ENCODE data around the gene FGL2. TPM values are rescaled to one million over a fixed set of nuclear protein-coding genes. Genes with fewer than 3 reads are reported as not detected.
A peak's percentile ranks its signal among the peaks of the same experiment; 100 is the strongest.

Gene FGL2, protein sequence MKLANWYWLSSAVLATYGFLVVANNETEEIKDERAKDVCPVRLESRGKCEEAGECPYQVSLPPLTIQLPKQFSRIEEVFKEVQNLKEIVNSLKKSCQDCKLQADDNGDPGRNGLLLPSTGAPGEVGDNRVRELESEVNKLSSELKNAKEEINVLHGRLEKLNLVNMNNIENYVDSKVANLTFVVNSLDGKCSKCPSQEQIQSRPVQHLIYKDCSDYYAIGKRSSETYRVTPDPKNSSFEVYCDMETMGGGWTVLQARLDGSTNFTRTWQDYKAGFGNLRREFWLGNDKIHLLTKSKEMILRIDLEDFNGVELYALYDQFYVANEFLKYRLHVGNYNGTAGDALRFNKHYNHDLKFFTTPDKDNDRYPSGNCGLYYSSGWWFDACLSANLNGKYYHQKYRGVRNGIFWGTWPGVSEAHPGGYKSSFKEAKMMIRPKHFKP
- total RNA-seq: 1 to 10 TPM; 6.2 to 9.2 (median 8.2) TPM

DNA sequence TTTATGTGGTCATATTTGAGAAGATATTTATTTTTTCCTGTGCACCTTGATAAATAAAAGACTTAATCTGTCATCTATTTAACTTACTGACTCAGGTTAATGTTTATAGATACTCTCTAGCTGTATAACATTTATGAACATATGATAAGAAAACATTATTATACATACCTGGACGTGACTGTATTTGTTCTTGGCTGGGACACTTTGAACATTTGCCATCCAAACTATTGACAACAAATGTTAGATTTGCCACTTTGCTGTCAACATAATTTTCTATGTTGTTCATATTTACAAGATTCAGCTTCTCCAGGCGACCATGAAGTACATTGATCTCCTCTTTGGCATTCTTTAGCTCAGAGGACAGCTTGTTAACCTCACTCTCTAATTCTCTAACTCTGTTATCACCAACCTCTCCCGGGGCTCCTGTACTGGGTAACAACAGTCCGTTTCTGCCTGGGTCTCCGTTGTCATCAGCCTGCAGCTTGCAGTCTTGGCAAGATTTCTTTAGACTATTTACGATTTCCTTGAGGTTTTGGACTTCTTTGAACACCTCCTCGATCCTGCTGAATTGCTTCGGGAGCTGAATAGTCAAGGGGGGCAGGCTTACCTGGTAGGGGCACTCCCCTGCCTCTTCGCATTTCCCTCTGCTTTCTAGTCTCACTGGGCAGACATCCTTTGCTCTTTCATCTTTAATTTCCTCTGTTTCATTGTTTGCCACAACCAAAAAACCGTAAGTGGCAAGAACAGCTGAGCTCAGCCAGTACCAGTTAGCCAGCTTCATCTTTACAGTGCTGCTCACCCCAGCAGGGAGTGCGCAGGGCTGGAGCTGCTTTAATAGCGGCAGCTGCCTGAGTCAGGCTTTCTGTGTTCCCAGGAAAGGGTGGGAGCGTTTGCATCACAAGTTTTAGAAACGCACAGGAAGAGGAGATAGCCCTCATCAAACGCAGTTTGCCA, at the start of gene FGL2:
TSS of gene FGL2 (minus strand) at position 807 of the 954 bp plus-strand sequence. CDS start at position 781, 26 bp downstream.
- peak; percentile 82 to 85 for DNase-seq (ENCODE audit: low spot score in 2 of 2)

DNA sequence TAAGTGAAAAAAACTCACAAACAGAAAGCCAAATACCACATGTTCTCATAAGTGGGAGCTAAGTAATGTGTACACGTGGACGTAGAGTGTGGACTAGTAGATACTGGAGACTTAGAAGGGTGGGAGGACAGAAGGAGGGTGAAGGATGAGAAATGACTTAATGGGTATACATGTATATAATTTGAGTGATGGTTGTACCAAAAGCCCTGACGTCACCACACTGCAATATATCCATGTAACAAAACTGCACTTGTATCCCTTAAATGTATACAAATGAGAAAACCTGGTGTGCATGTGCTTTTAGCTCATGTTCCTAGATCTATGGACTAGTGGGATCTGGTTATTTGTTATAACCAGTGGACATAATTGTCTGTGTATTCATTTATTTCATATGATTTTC, 48.5 kb upstream of the FGL2 start:
- WGBS: 88% methylated on average over 3 of the region's 3 CpGs
- H3K4me1 ChIP-seq: peaks cover 2% of the 10 kb centered on the region
- TF ChIP-seq POLR2AphosphoS5 (IDR thresholded peaks at IDR 0.05) (no peak), EP300 (IDR thresholded peaks at IDR 0.05) (no peak), POLR2A (IDR thresholded peaks at IDR 0.05) (no peak)
- TF ChIP-seq, protein P1, sequence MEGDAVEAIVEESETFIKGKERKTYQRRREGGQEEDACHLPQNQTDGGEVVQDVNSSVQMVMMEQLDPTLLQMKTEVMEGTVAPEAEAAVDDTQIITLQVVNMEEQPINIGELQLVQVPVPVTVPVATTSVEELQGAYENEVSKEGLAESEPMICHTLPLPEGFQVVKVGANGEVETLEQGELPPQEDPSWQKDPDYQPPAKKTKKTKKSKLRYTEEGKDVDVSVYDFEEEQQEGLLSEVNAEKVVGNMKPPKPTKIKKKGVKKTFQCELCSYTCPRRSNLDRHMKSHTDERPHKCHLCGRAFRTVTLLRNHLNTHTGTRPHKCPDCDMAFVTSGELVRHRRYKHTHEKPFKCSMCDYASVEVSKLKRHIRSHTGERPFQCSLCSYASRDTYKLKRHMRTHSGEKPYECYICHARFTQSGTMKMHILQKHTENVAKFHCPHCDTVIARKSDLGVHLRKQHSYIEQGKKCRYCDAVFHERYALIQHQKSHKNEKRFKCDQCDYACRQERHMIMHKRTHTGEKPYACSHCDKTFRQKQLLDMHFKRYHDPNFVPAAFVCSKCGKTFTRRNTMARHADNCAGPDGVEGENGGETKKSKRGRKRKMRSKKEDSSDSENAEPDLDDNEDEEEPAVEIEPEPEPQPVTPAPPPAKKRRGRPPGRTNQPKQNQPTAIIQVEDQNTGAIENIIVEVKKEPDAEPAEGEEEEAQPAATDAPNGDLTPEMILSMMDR (IDR thresholded peaks at IDR 0.05): no peak
- DNase-seq (ENCODE audit: low spot score in 2 of 2): no peak
- no peak overlapping the region for H3K27ac ChIP-seq
- no peak overlapping the region for H3K4me3 ChIP-seq
- no peaks in the 10 kb centered on the region for H3K36me3 ChIP-seq
- H3K27me3 ChIP-seq: no peaks in the 10 kb centered on the region
- H3K9me3 ChIP-seq: no peaks in the 10 kb centered on the region

More for the DNA sequence above, at the start of gene FGL2:
- Histone ChIP-seq H3K9me3 (no peaks in the 10 kb centered on the region), H3K4me1 (peaks cover 2% of the 10 kb centered on the region), H3K36me3 (no peaks in the 10 kb centered on the region), H3K27me3 (no peaks in the 10 kb centered on the region), H3K4me3 (peak within 1 kb of the TSS; percentile 47), H3K27ac (peak within 1 kb of the TSS; percentile 52)
- TF ChIP-seq EP300 (IDR thresholded peaks at IDR 0.05) (no peak), POLR2A (IDR thresholded peaks at IDR 0.05) (peak in 1 of 2 donors; percentile 58)
- WGBS: 11% methylated on average over 15 of the region's 15 CpGs

DNA sequence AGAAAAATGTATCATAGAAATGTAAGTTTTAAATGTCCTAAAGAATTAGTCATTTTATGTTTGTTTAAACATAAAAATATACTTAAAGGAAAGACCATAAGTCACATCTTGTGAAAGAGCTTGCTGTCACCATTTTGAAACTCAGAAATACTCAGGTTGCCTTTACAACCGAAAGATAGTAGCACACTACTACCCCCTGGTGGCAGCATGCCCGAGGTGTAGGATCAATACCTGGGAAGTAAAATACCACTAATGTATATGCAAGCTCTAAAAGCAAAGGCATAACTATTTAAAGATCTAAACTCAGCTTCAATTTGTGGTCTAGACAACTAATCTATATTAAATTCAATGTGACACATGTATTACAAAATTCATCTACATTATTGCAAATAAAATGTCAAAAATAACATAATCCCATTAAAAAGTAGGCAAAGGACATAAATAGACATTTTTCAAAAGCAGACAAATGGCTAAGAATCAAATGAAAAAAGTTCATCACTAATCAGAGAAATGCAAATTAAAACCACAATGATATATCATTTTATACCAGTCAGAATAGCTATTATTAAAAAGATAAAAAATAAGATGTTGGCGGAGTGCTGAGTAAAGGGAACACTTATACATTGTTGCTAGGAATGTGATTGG, 47.7 kb upstream of the FGL2 start:
- no peaks in the 10 kb centered on the region for H3K9me3 ChIP-seq

DNA sequence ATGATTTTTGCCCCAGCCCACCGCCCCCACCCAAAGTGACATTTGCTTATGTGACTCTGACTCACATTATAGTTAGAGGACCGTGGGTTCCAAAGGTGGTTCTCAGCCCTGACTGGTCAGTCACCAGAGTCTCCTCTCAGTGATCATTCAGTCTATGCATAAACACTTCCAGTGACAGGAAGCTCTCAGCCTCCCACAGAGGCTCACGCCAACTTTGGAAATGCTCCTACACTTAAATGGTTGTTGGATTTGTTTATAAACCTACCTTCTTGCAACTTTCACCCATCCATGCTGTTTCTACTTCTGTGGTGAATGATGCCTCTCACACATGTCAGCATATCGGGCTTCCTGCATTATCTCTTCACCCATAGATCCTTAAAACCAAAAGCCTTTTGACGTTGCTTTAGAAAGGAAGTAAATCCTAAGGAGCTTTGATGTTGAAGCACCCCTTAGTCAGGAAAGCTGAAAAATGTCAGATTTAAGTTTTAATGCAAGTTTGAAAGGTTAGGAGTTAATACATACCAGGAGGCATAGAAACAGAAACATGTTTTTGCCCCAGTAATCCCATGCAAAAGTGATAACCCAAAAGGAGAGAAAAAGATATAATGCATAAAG, 46.5 kb upstream of the FGL2 start:
- Histone ChIP-seq H3K36me3 (peaks cover 10% of the 10 kb centered on the region), H3K4me3 (no peak overlapping the region)

More for the DNA sequence above, 47.7 kb upstream of the FGL2 start:
- TF ChIP-seq EP300 (IDR thresholded peaks at IDR 0.05) (no peak), POLR2AphosphoS5 (IDR thresholded peaks at IDR 0.05) (peak in 1 of 3 donors; percentile 12)
- TF ChIP-seq, protein P1 (IDR thresholded peaks at IDR 0.05): peak; percentile 61 to 70
- Histone ChIP-seq H3K4me3 (no peak overlapping the region), H3K27ac (no peak overlapping the region), H3K27me3 (no peaks in the 10 kb centered on the region), H3K36me3 (peaks cover 4% of the 10 kb centered on the region), H3K4me1 (peaks cover 2% of the 10 kb centered on the region)
- peak; percentile 80 to 85 for DNase-seq (ENCODE audit: low spot score in 2 of 2)
- WGBS: 35% methylated on average over 3 of the region's 3 CpGs

More for the DNA sequence above, 46.5 kb upstream of the FGL2 start:
- Histone ChIP-seq H3K27me3 (no peaks in the 10 kb centered on the region), H3K27ac (no peak overlapping the region), H3K9me3 (no peaks in the 10 kb centered on the region), H3K4me1 (peaks cover 2% of the 10 kb centered on the region)
- 73% methylated on average over 5 of the region's 5 CpGs for WGBS
- no peak for TF ChIP-seq EP300 (IDR thresholded peaks at IDR 0.05)
- no peak for TF ChIP-seq POLR2A (IDR thresholded peaks at IDR 0.05)
- TF ChIP-seq POLR2AphosphoS5 (IDR thresholded peaks at IDR 0.05): no peak
- TF ChIP-seq, protein P1 (IDR thresholded peaks at IDR 0.05): no peak
- no peak for DNase-seq (ENCODE audit: low spot score in 2 of 2)
